SK-N-SH (cell line): ENCODE data around the gene TAX1BP1.

Experiments
- CTCF ChIP-seq: fragments of 200-600 bp; sonication (generic); IDR thresholded peaks from 2 replicates; pipeline ENCODE4 v1.6.1; 2017; ENCODE audit warnings: antibody characterized with exemption, mild to moderate bottlenecking, moderate library complexity
- EZH2phosphoT487 ChIP-seq: fragments of 200-600 bp; sonication (generic); IDR thresholded peaks from 2 replicates; pipeline ENCODE4 v1.6.1; 2017; ENCODE audit warnings: low read depth, mixed run types, mild to moderate bottlenecking, antibody characterized with exemption, moderate library complexity, borderline replicate concordance
- FOXJ3 ChIP-seq: sonication (generic); formaldehyde crosslinking; IDR thresholded peaks from 2 replicates; pipeline ENCODE4 v1.5.1; 2020; ENCODE audit warnings: mild to moderate bottlenecking, missing genetic modification reagents
- FOXM1 ChIP-seq: IDR thresholded peaks from 2 replicates; pipeline ENCODE4 v1.4.0; 2012; ENCODE audit warnings: low read depth, mild to moderate bottlenecking
- JUND ChIP-seq: IDR thresholded peaks from 2 replicates; pipeline ENCODE4 v1.4.0; 2012
- MEF2A ChIP-seq: IDR thresholded peaks from 2 replicates; pipeline ENCODE4 v1.4.0; 2012; ENCODE audit warnings: low read depth, borderline replicate concordance
- NFIC ChIP-seq: IDR thresholded peaks from 2 replicates; pipeline ENCODE4 v1.4.0; 2012; ENCODE audit warnings: borderline replicate concordance
- NRF1 ChIP-seq: IDR thresholded peaks from 2 replicates; pipeline ENCODE4 v1.6.1; 2012; ENCODE audit warnings: low read depth, mild to moderate bottlenecking, low read length
- POLR2AphosphoS5 ChIP-seq: IDR thresholded peaks from 2 replicates; pipeline ENCODE4 v1.6.1; 2012; ENCODE audit warnings: low read depth, low read length
- REST ChIP-seq: IDR thresholded peaks from 2 replicates; pipeline ENCODE4 v1.6.1; 2012; ENCODE audit warnings: mild to moderate bottlenecking, low read depth, low read length, moderate library complexity
- TAF1 ChIP-seq: IDR thresholded peaks from 2 replicates; pipeline ENCODE4 v1.6.1; 2012; ENCODE audit warnings: low read depth, mild to moderate bottlenecking, low read length, moderate library complexity, borderline replicate concordance
- USF1 ChIP-seq: IDR thresholded peaks from 2 replicates; pipeline ENCODE4 v1.4.0; 2012; ENCODE audit warnings: low read depth, borderline replicate concordance
- USF2 ChIP-seq: fragments of 150-350 bp; IDR thresholded peaks from 2 replicates; pipeline ENCODE4 v1.6.1; 2017; ENCODE audit warnings: antibody characterized with exemption, low read length, low read depth, borderline replicate concordance
- YY1 ChIP-seq: IDR thresholded peaks from 2 replicates; pipeline ENCODE4 v1.4.0; 2012; ENCODE audit warnings: low read depth, mild to moderate bottlenecking

- TF ChIP-seq CTCF (no peak), FOXM1 (no peak), MEF2A (no peak), USF2 (no peak), REST (no peak), JUND (no peak), EZH2phosphoT487 (no peak), NFIC (no peak), FOXJ3 (CRISPR knock-in tag) (no peak), POLR2AphosphoS5 (no peak), TAF1 (no peak), YY1 (no peak), USF1 (no peak), NRF1 (no peak)
Observed at GRCh38 chr7:27795977-27796376, 56.0 kb downstream of the TAX1BP1 start.
